DMS 273 (cell line): ENCODE data around the gene LACC1.

Experiments
- DNase-seq: peaks from one replicate; lab custom pipeline; 2025; ENCODE audit not compliant: unreplicated experiment; lab: John Stamatoyannopoulos, UW

Gene LACC1

GRCh38 chr13:43939086-43939485 lies 59.4 kb downstream of the LACC1 start:
- DNase-seq: no peak

GRCh38 chr13:43942286-43942685 lies 62.6 kb downstream of the LACC1 start:
- no peak for DNase-seq
